H7 (cell line): ENCODE data around the gene ETV1. TPM values are rescaled to one million over a fixed set of nuclear protein-coding genes. Genes with fewer than 3 reads are reported as not detected.

Source experiments
- DNase-seq: peaks from one replicate; pipeline ENCODE4 v3.0.0; 2012
- H3K27me3 ChIP-seq: 2 replicates; pipeline ENCODE4 v1.6.0; 2011; ENCODE audit warnings: mild to moderate bottlenecking, low read length; ENCODE audit not compliant: control insufficient read depth, insufficient read depth
- H3K36me3 ChIP-seq: replicated peaks from 2 replicates; pipeline ENCODE4 v1.5.1; 2011; ENCODE audit warnings: low read length; ENCODE audit not compliant: control insufficient read depth, insufficient read depth
- H3K4me3 ChIP-seq: 2 replicates; pipeline ENCODE4 v1.5.1; 2011; ENCODE audit warnings: low read depth, mild to moderate bottlenecking, control low read depth, low read length, moderate library complexity; ENCODE audit not compliant: insufficient read depth
- total RNA-seq: library from RNA; depleted of rRNA; stranded (reverse); fragments of >200 nt; shearing (Covaris generic); gene quantifications from 2 replicates; pipeline ENCODE4 v1.2.3, GENCODE V29; 2014

Gene ETV1
- total RNA-seq, 1 experiment from 2014 or later: 45.3 TPM

GRCh38 chr7:13898957-13899670 lies 90.4 kb downstream of the ETV1 start:
- Histone ChIP-seq H3K27me3 (no peaks in the 10 kb centered on the region), H3K36me3 (no peaks in the 10 kb centered on the region; the same call in 1 of the 2 replicates), H3K4me3 (no peak overlapping the region)
- no peak for DNase-seq

GRCh38 chr7:13897819-13898218 lies 91.6 kb downstream of the ETV1 start:
- H3K36me3 ChIP-seq: no peaks in the 10 kb centered on the region; the same call in 1 of the 2 replicates
- H3K27me3 ChIP-seq: no peaks in the 10 kb centered on the region
- H3K4me3 ChIP-seq: no peak overlapping the region
- no peak for DNase-seq

GRCh38 chr7:13894954-13895353 lies 94.5 kb downstream of the ETV1 start:
- H3K4me3 ChIP-seq: no peak overlapping the region
- no peak for DNase-seq
- H3K27me3 ChIP-seq: no peaks in the 10 kb centered on the region
- no peaks in the 10 kb centered on the region; the same call in 1 of the 2 replicates for H3K36me3 ChIP-seq

GRCh38 chr7:13894377-13894776 lies 95.1 kb downstream of the ETV1 start:
- Histone ChIP-seq H3K4me3 (no peak overlapping the region), H3K27me3 (no peaks in the 10 kb centered on the region), H3K36me3 (no peaks in the 10 kb centered on the region; the same call in 1 of the 2 replicates)
- no peak for DNase-seq

GRCh38 chr7:13890793-13891192 lies 98.7 kb downstream of the ETV1 start:
- Histone ChIP-seq H3K27me3 (no peaks in the 10 kb centered on the region), H3K36me3 (no peaks in the 10 kb centered on the region; the same call in 1 of the 2 replicates), H3K4me3 (no peak overlapping the region)
- DNase-seq: no peak

GRCh38 chr7:13886356-13886755 lies 103.1 kb downstream of the ETV1 start:
- no peaks in the 10 kb centered on the region for H3K36me3 ChIP-seq
- no peaks in the 10 kb centered on the region for H3K27me3 ChIP-seq
- no peak overlapping the region for H3K4me3 ChIP-seq
- no peak for DNase-seq

GRCh38 chr7:13882051-13882450 lies 107.4 kb downstream of the ETV1 start:
- DNase-seq: no peak
- H3K4me3 ChIP-seq: no peak overlapping the region
- no peaks in the 10 kb centered on the region for H3K27me3 ChIP-seq
- H3K36me3 ChIP-seq: no peaks in the 10 kb centered on the region

- Histone ChIP-seq H3K27me3 (no peaks in the 10 kb centered on the region), H3K36me3 (no peaks in the 10 kb centered on the region), H3K4me3 (no peak overlapping the region)
- no peak for DNase-seq
Measured at GRCh38 chr7:13880789-13881188, 108.7 kb downstream of the ETV1 start.

GRCh38 chr7:13879994-13880686 lies 109.3 kb downstream of the ETV1 start:
- H3K27me3 ChIP-seq: no peaks in the 10 kb centered on the region

GRCh38 chr7:13879143-13879542 lies 110.3 kb downstream of the ETV1 start:
- Histone ChIP-seq H3K36me3 (no peaks in the 10 kb centered on the region), H3K4me3 (no peak overlapping the region), H3K27me3 (no peaks in the 10 kb centered on the region)
- no peak for DNase-seq

More at GRCh38 chr7:13879994-13880686, 109.3 kb downstream of the ETV1 start:
- H3K36me3 ChIP-seq: no peaks in the 10 kb centered on the region
- H3K4me3 ChIP-seq: no peak overlapping the region
- no peak for DNase-seq

- DNase-seq: no peak
- Histone ChIP-seq H3K4me3 (no peak overlapping the region), H3K36me3 (no peaks in the 10 kb centered on the region), H3K27me3 (no peaks in the 10 kb centered on the region)
Measured at GRCh38 chr7:13878154-13878553, 111.3 kb downstream of the ETV1 start.

- no peaks in the 10 kb centered on the region for H3K36me3 ChIP-seq
- H3K4me3 ChIP-seq: no peak overlapping the region
- DNase-seq: no peak
- no peaks in the 10 kb centered on the region for H3K27me3 ChIP-seq
Measured at GRCh38 chr7:13875496-13876074, 113.9 kb downstream of the ETV1 start.

- DNase-seq: no peak
- Histone ChIP-seq H3K36me3 (no peaks in the 10 kb centered on the region), H3K4me3 (no peak overlapping the region), H3K27me3 (no peaks in the 10 kb centered on the region)
Measured at GRCh38 chr7:13874783-13875182, 114.7 kb downstream of the ETV1 start.

- H3K36me3 ChIP-seq: no peaks in the 10 kb centered on the region
- no peak for DNase-seq
- no peaks in the 10 kb centered on the region for H3K27me3 ChIP-seq
Measured at GRCh38 chr7:13872709-13873108, 116.8 kb downstream of the ETV1 start.

GRCh38 chr7:13871008-13871407 lies 118.5 kb downstream of the ETV1 start:
- Histone ChIP-seq H3K27me3 (no peaks in the 10 kb centered on the region), H3K36me3 (no peaks in the 10 kb centered on the region), H3K4me3 (no peak overlapping the region)
- no peak for DNase-seq

More at GRCh38 chr7:13872709-13873108, 116.8 kb downstream of the ETV1 start:
- no peak overlapping the region for H3K4me3 ChIP-seq
